HG03039 (cell line): ENCODE measurements around the gene SPATA31C2.
"Not testable (repeated sequence)": the region's sequence is repeated elsewhere in the genome, so short reads cannot be mapped to it uniquely, and the experiment has no call there.

Source experiments
- ATAC-seq: cut with Tn5 transposase; IDR thresholded peaks from one replicate; pipeline ENCODE4 v1.9.1; 2021; ENCODE audit warnings: mild to moderate bottlenecking, moderate library complexity; ENCODE audit not compliant: unreplicated experiment

Gene SPATA31C2

DNA sequence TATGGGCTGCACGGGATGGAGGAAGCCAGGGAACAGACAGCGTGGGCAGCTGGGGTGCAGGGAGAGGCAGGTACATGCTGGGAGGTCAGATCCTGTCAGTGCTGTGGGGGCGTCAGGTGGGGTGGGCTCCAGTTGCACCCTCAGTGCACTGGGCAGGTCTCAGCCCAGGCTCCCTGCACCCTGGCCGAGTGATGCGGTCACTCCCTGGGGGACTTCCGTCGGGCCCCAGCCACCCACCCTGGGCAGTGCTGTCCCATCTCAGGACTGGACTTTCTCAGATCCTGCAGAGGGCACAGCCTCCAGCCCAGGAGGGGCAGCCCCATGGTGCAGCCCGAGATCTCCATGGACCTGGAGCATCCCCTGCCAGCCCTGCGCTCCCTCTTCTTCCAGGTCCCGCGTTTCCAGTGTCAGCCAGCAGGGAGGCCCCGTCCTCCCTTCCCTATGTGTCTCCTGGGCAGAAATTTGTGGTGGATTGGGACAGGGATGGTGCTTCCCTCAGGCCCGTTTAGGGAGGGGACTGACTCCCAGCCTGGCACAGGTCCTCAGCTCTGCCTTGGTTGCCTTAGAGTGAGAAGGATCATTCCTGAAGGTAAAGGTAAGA is 10.5 kb downstream of the SPATA31C2 start:
- not testable (repeated sequence) for ATAC-seq

DNA sequence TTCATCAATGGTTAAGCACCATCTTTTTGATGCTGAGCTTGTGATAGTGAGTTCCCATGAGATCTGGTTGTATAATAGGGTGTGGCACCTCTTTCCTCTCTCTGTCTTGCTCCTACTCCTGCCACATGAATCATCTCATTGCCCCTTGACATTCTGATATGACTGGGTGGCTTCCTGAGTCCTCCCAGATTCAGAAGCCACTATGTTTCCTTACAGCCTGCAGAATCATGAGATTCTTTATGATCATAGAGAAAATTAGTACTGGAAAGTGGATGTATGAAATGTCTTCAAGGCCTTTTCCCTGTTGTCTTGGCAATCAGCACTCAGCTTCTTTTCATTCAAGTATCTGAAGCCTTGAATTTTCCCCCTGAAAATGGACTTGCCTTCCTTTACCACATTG is 14.9 kb downstream of the SPATA31C2 start:
- ATAC-seq = not testable (repeated sequence)

DNA sequence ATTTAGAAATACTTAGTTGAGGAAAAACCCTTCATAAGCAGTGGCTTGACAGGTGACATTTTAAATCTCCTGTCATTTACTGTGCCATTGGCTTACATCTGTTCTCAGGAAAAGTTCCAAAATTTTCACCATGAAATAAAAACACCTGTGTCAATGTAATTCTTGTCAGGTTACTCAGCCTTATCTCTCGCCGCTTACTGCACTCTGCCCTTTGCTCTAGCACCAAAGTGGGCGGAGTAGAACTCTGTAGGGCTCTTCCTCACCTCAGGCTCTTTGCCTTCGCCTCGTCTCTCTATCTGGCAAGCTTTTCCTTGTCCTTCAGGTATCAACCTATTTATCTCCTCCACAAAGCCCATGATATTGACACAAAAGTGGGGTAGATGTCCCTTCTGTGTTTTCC is 20.2 kb downstream of the SPATA31C2 start:
- ATAC-seq = not testable (repeated sequence)

- ATAC-seq = not testable (repeated sequence)
Observed at GRCh38 chr9:88114968-88115612, 23.2 kb downstream of the SPATA31C2 start.

- ATAC-seq = not testable (repeated sequence)
Observed at GRCh38 chr9:88114283-88114967, 23.9 kb downstream of the SPATA31C2 start.

GRCh38 chr9:88113156-88114130 is 24.8 kb downstream of the SPATA31C2 start:
- not testable (repeated sequence) for ATAC-seq

GRCh38 chr9:88110026-88110425 is 28.2 kb downstream of the SPATA31C2 start:
- ATAC-seq = no peak

GRCh38 chr9:88108779-88109178 is 29.5 kb downstream of the SPATA31C2 start:
- ATAC-seq = no peak

GRCh38 chr9:88106492-88106891 is 31.8 kb downstream of the SPATA31C2 start:
- ATAC-seq = no peak

DNA sequence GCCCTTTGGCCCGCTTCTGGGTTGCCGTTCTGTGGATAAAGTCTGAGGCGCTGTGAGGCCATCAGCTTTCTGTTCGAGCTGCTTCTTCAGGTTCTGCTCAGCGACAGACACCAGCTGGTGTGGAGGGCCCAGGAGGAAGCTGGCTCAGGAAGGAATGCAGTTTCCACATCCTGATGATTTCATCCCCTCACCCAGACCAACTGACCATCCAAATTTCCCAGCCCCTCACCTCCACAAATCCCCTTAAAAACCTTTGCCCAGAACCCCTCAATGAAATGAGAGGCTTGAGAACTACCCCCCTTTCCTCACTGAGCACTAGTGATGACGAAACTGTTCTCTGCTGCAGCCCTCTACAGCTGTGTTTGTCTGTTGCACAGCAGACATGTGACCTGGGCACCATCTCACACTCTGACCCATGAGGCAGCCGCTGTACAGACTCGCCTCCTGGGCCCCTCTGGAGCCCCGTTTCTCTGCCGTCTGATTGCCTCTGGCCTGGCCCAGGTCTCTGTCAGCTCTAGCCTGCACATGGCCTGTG is 45.4 kb downstream of the SPATA31C2 start:
- no peak for ATAC-seq

GRCh38 chr9:88090151-88090581 is 48.1 kb downstream of the SPATA31C2 start:
- no peak for ATAC-seq

DNA sequence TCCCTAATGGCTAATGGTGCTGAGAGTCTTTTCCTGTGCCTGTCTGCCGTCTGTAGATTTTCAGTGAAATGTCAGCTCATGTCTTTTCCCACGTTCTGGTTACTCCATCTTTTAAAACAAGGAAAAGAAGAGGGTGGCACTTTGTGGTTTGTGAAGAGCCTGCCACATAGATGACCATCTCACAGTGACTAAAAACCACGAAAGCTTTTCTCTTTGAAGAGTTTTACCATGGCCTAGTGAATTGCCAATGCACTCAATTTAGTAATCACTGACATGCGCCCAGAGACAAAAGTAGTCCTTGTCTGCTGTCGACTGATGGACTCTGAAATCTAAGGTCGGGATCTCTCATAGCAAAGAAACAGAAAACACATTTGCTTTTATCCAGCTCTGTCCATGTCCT is 50.4 kb downstream of the SPATA31C2 start:
- no peak for ATAC-seq

DNA sequence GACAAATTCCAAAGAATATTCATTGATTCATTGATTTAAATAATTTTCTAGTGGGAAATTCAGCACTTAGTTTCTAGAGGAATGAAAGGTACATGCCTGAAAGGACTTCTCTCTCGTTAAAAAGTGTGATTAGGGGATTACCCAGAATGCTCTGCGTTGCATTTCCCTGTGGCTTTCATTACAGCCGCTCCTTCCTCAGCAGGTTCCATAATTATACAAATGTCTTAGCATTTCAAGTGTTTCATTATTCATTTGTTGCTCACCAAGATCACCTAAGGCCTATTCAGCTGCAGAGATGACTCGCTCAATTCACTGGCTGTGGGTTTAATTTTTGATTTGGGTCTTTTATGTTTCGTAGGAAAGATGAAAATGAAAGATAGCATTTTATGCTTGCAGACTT is 52.8 kb downstream of the SPATA31C2 start:
- ATAC-seq = no peak

- no peak for ATAC-seq
Observed at GRCh38 chr9:88084357-88085183, 53.7 kb downstream of the SPATA31C2 start.
